ENCODE measurements around the gene TEX30.

DNA sequence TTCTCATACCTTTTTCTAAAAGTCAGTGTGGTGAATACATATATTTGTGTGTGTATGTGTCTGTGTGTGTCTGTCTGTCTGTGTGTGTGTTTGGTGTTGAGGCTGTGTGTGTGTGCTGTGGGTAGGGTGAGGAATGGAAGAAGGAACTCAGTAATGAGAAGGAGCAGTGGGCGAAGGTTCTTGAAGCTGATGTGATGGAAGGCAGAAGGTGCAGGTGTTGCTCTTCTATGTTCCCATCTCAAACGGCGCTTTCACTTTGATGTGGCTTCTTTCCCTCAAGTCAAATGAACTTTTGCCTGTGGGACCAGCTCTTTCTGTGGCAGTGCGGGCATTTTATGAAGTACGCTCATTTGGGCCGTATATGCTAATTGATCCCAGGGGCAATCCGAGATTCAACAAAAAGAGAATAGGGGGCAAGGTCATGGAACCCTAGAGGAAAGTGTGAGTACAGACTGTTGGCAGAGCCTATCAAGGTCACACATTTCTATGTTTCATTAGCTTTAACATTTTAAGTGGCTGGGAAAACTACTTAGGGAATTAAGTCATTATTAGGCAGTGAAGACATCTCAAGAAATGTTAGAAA is 40.5 kb upstream of the TEX30 start:
- TF ChIP-seq, protein P1, sequence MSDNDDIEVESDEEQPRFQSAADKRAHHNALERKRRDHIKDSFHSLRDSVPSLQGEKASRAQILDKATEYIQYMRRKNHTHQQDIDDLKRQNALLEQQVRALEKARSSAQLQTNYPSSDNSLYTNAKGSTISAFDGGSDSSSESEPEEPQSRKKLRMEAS (IDR thresholded peaks at IDR 0.05) = no peak
- TF ChIP-seq, protein P2, sequence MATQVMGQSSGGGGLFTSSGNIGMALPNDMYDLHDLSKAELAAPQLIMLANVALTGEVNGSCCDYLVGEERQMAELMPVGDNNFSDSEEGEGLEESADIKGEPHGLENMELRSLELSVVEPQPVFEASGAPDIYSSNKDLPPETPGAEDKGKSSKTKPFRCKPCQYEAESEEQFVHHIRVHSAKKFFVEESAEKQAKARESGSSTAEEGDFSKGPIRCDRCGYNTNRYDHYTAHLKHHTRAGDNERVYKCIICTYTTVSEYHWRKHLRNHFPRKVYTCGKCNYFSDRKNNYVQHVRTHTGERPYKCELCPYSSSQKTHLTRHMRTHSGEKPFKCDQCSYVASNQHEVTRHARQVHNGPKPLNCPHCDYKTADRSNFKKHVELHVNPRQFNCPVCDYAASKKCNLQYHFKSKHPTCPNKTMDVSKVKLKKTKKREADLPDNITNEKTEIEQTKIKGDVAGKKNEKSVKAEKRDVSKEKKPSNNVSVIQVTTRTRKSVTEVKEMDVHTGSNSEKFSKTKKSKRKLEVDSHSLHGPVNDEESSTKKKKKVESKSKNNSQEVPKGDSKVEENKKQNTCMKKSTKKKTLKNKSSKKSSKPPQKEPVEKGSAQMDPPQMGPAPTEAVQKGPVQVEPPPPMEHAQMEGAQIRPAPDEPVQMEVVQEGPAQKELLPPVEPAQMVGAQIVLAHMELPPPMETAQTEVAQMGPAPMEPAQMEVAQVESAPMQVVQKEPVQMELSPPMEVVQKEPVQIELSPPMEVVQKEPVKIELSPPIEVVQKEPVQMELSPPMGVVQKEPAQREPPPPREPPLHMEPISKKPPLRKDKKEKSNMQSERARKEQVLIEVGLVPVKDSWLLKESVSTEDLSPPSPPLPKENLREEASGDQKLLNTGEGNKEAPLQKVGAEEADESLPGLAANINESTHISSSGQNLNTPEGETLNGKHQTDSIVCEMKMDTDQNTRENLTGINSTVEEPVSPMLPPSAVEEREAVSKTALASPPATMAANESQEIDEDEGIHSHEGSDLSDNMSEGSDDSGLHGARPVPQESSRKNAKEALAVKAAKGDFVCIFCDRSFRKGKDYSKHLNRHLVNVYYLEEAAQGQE (IDR thresholded peaks at IDR 0.05; ENCODE audit: low read depth) = no peak
- TF ChIP-seq, protein P3, sequence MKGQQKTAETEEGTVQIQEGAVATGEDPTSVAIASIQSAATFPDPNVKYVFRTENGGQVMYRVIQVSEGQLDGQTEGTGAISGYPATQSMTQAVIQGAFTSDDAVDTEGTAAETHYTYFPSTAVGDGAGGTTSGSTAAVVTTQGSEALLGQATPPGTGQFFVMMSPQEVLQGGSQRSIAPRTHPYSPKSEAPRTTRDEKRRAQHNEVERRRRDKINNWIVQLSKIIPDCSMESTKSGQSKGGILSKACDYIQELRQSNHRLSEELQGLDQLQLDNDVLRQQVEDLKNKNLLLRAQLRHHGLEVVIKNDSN (IDR thresholded peaks at IDR 0.05) = no peak
